ENCODE measurements around the gene DLG1.
A peak's percentile ranks its signal among the peaks of the same experiment; 100 is the strongest.

GRCh38 chr3:197297476-197298340 is 704 bp downstream of the DLG1 start:
- TF ChIP-seq YY1 (IDR thresholded peaks at IDR 0.05; ENCODE audit: insufficient read depth, insufficient read length) (peak; percentile 79), ZNF274 (IDR thresholded peaks at IDR 0.05; ENCODE audit: low read depth, low read length) (no peak)
